IPS-20b (cell line): ENCODE measurements around the gene ARHGAP44.

Experiments used
- H3K27ac ChIP-seq: one replicate; pipeline ENCODE4 v1.5.1; 2013; ENCODE audit warnings: low read length
- H3K27me3 ChIP-seq: 2 replicates; pipeline ENCODE4 v1.6.1; 2013; ENCODE audit warnings: mild to moderate bottlenecking, low read length, inconsistent platforms; ENCODE audit not compliant: insufficient read depth
- H3K36me3 ChIP-seq: 2 replicates; pipeline ENCODE4 v1.6.1; 2013; ENCODE audit warnings: low read depth, mild to moderate bottlenecking, inconsistent platforms, low read length, moderate library complexity; ENCODE audit not compliant: insufficient read depth
- H3K4me1 ChIP-seq: 2 replicates; pipeline ENCODE4 v1.6.1; 2013; ENCODE audit warnings: mild to moderate bottlenecking, control low read depth, inconsistent platforms, low read length, moderate library complexity; ENCODE audit not compliant: insufficient read depth
- H3K4me3 ChIP-seq: 2 replicates; pipeline ENCODE4 v1.5.1; 2013; ENCODE audit warnings: mild to moderate bottlenecking, low read length, inconsistent platforms
- H3K9ac ChIP-seq: 2 replicates; pipeline ENCODE4 v1.6.1; 2013; ENCODE audit warnings: low read depth, mild to moderate bottlenecking, inconsistent platforms, low read length, moderate library complexity
- H3K9me3 ChIP-seq: 2 replicates; pipeline ENCODE4 v1.6.1; 2013; ENCODE audit warnings: mild to moderate bottlenecking, low read depth, low read length, inconsistent platforms; ENCODE audit not compliant: insufficient read depth

ARHGAP44 gene

GRCh38 chr17:12998461-12998860 is 209.2 kb downstream of the ARHGAP44 start:
- no peak overlapping the region for H3K9ac ChIP-seq
- no peak overlapping the region for H3K4me3 ChIP-seq
- no peak overlapping the region for H3K27ac ChIP-seq
- H3K27me3 ChIP-seq: no peaks in the 10 kb centered on the region
- H3K4me1 ChIP-seq: no peaks in the 10 kb centered on the region
- peaks cover 97% of the 10 kb centered on the region for H3K36me3 ChIP-seq
- H3K9me3 ChIP-seq: no peaks in the 10 kb centered on the region

GRCh38 chr17:12998874-12999273 is 209.6 kb downstream of the ARHGAP44 start:
- Histone ChIP-seq H3K27ac (no peak overlapping the region), H3K27me3 (no peaks in the 10 kb centered on the region), H3K9ac (no peak overlapping the region), H3K9me3 (no peaks in the 10 kb centered on the region), H3K4me3 (no peak overlapping the region), H3K36me3 (peaks cover 97% of the 10 kb centered on the region), H3K4me1 (no peaks in the 10 kb centered on the region)

- H3K36me3 ChIP-seq: peaks cover 97% of the 10 kb centered on the region
- H3K4me1 ChIP-seq: no peaks in the 10 kb centered on the region
- H3K27ac ChIP-seq: no peak overlapping the region
- H3K9me3 ChIP-seq: no peaks in the 10 kb centered on the region
- H3K27me3 ChIP-seq: no peaks in the 10 kb centered on the region
- H3K9ac ChIP-seq: no peak overlapping the region
- no peak overlapping the region for H3K4me3 ChIP-seq
Measured at GRCh38 chr17:13000561-13000960, 211.3 kb downstream of the ARHGAP44 start.

- H3K36me3 ChIP-seq: peaks cover 95% of the 10 kb centered on the region
- H3K4me3 ChIP-seq: no peak overlapping the region
- no peaks in the 10 kb centered on the region for H3K4me1 ChIP-seq
- no peaks in the 10 kb centered on the region for H3K9me3 ChIP-seq
- no peak overlapping the region for H3K27ac ChIP-seq
- no peaks in the 10 kb centered on the region for H3K27me3 ChIP-seq
- H3K9ac ChIP-seq: no peak overlapping the region
Measured at GRCh38 chr17:13001991-13002615, 212.8 kb downstream of the ARHGAP44 start.

- Histone ChIP-seq H3K9ac (no peak overlapping the region), H3K27ac (no peak overlapping the region), H3K4me3 (no peak overlapping the region), H3K9me3 (no peaks in the 10 kb centered on the region), H3K36me3 (peaks cover 94% of the 10 kb centered on the region), H3K27me3 (no peaks in the 10 kb centered on the region), H3K4me1 (no peaks in the 10 kb centered on the region)
Measured at GRCh38 chr17:13002761-13003453, 213.6 kb downstream of the ARHGAP44 start.

- no peaks in the 10 kb centered on the region for H3K27me3 ChIP-seq
- no peaks in the 10 kb centered on the region for H3K4me1 ChIP-seq
- H3K9me3 ChIP-seq: no peaks in the 10 kb centered on the region
- peaks cover 94% of the 10 kb centered on the region for H3K36me3 ChIP-seq
- no peak overlapping the region for H3K27ac ChIP-seq
- no peak overlapping the region for H3K4me3 ChIP-seq
- H3K9ac ChIP-seq: no peak overlapping the region
Measured at GRCh38 chr17:13003454-13003851, 214.2 kb downstream of the ARHGAP44 start.

GRCh38 chr17:13003927-13004326 is 214.6 kb downstream of the ARHGAP44 start:
- no peak overlapping the region for H3K4me3 ChIP-seq
- H3K4me1 ChIP-seq: no peaks in the 10 kb centered on the region
- H3K9me3 ChIP-seq: no peaks in the 10 kb centered on the region
- H3K36me3 ChIP-seq: peaks cover 93% of the 10 kb centered on the region
- H3K27ac ChIP-seq: no peak overlapping the region
- no peak overlapping the region for H3K9ac ChIP-seq
- no peaks in the 10 kb centered on the region for H3K27me3 ChIP-seq

- Histone ChIP-seq H3K27me3 (no peaks in the 10 kb centered on the region), H3K9me3 (no peaks in the 10 kb centered on the region), H3K4me1 (no peaks in the 10 kb centered on the region), H3K27ac (no peak overlapping the region), H3K4me3 (no peak overlapping the region), H3K9ac (no peak overlapping the region), H3K36me3 (peaks cover 93% of the 10 kb centered on the region)
Measured at GRCh38 chr17:13004336-13004735, 215.0 kb downstream of the ARHGAP44 start.

- peaks cover 95% of the 10 kb centered on the region for H3K36me3 ChIP-seq
- no peak overlapping the region for H3K4me3 ChIP-seq
- no peak overlapping the region for H3K27ac ChIP-seq
- H3K9ac ChIP-seq: no peak overlapping the region
- H3K27me3 ChIP-seq: no peaks in the 10 kb centered on the region
- H3K9me3 ChIP-seq: no peaks in the 10 kb centered on the region
- H3K4me1 ChIP-seq: no peaks in the 10 kb centered on the region
Measured at GRCh38 chr17:13005530-13005929, 216.2 kb downstream of the ARHGAP44 start.

GRCh38 chr17:13008461-13008860 is 219.2 kb downstream of the ARHGAP44 start:
- Histone ChIP-seq H3K27me3 (no peaks in the 10 kb centered on the region), H3K27ac (no peak overlapping the region), H3K4me1 (no peaks in the 10 kb centered on the region), H3K4me3 (no peak overlapping the region), H3K36me3 (peaks cover 97% of the 10 kb centered on the region), H3K9ac (no peak overlapping the region), H3K9me3 (no peaks in the 10 kb centered on the region)

- Histone ChIP-seq H3K36me3 (peaks cover 97% of the 10 kb centered on the region), H3K4me3 (no peak overlapping the region)
Measured at GRCh38 chr17:13010959-13011358, 221.7 kb downstream of the ARHGAP44 start.

GRCh38 chr17:13014801-13015200 is 225.5 kb downstream of the ARHGAP44 start:
- peaks cover 71% of the 10 kb centered on the region for H3K36me3 ChIP-seq

More at GRCh38 chr17:13010959-13011358, 221.7 kb downstream of the ARHGAP44 start:
- Histone ChIP-seq H3K9me3 (no peaks in the 10 kb centered on the region), H3K27ac (no peak overlapping the region), H3K27me3 (no peaks in the 10 kb centered on the region), H3K9ac (no peak overlapping the region), H3K4me1 (no peaks in the 10 kb centered on the region)

More at GRCh38 chr17:13014801-13015200, 225.5 kb downstream of the ARHGAP44 start:
- Histone ChIP-seq H3K27me3 (no peaks in the 10 kb centered on the region), H3K4me1 (peaks cover 3% of the 10 kb centered on the region; the same call in 1 of the 2 replicates), H3K4me3 (no peak overlapping the region), H3K9me3 (no peaks in the 10 kb centered on the region), H3K9ac (no peak overlapping the region), H3K27ac (no peak overlapping the region)
